T-helper 1 cell treated with Interleukin-12 subunit alpha and Interleukin-12 subunit beta and Interleukin-4 antibody, amounts not matched to agents 30 μg/mL and 1 μg/mL, for 36 hours (primary cell): ENCODE results near the gene MCC.
A peak's percentile ranks its signal among the peaks of the same experiment; 100 is the strongest.

Experiments used
- H3K27ac Mint-ChIP-seq: one replicate; pipeline ENCODE4 v1.8.0; 2021; ENCODE audit warnings: mild to moderate bottlenecking, mixed read lengths
- H3K27me3 Mint-ChIP-seq: one replicate; pipeline ENCODE4 v1.8.0; 2021; ENCODE audit warnings: low read depth, mixed read lengths
- H3K36me3 Mint-ChIP-seq: one replicate; pipeline ENCODE4 v1.8.0; 2021; ENCODE audit warnings: low read depth, mixed read lengths
- H3K4me1 Mint-ChIP-seq: one replicate; pipeline ENCODE4 v1.8.0; 2021; ENCODE audit warnings: low read depth, mixed read lengths
- H3K4me3 Mint-ChIP-seq: one replicate; pipeline ENCODE4 v1.8.0; 2021; ENCODE audit warnings: mild to moderate bottlenecking, moderate library complexity, mixed read lengths
- H3K9me3 Mint-ChIP-seq: one replicate; pipeline ENCODE4 v1.8.0; 2021; ENCODE audit warnings: mixed read lengths

MCC gene

DNA sequence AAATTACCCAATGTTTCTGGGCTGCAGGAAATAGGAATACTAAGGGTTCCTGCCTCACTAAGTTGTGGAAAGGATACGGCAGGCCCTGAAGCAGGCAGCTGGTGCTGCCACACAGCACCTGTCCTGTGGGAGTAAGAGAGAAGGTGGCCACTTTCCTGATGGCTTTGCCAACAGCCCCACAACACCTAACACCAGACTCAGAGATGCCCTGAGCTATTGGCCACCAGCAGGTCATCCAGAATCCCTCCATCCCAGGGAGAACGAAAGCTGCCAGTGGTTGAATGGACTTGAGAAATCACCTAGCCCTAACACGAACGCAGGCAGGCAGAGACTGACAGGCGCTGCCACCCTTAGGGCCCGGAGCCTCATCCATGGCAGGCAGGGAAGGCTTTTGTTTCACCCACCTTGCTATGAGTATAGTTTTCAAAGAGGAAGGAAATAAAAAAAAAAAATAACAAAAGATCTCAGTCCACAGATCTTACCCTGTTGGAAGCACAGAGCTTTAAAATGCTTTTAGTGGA is 429.5 kb downstream of the MCC start:
- H3K4me1 Mint-ChIP-seq = peaks cover 18% of the 10 kb centered on the region
- no peaks in the 10 kb centered on the region for H3K36me3 Mint-ChIP-seq
- H3K27me3 Mint-ChIP-seq = no peaks in the 10 kb centered on the region
- H3K27ac Mint-ChIP-seq = no peak overlapping the region
- no peaks in the 10 kb centered on the region for H3K9me3 Mint-ChIP-seq
- H3K4me3 Mint-ChIP-seq = no peak overlapping the region

DNA sequence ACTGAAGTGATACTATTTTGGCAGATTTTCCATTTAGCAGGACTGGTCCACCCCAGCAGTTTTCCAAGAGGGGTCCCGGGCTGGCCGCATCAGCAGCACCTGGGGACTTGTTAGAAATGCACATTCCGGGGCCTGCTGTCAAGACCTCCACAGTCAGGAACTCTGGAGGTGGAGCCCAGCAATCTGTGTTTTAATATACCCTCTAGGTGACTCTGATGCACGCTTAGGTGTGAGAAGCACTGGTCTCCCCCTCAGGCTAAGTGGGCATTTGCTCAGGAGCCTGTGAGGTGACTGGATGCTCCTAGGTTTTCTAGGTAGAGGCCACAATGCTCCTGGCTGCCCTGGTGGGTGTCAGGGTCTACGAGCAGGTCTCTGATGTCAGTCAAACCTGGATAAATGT is 430.0 kb downstream of the MCC start:
- no peak overlapping the region for H3K27ac Mint-ChIP-seq

DNA sequence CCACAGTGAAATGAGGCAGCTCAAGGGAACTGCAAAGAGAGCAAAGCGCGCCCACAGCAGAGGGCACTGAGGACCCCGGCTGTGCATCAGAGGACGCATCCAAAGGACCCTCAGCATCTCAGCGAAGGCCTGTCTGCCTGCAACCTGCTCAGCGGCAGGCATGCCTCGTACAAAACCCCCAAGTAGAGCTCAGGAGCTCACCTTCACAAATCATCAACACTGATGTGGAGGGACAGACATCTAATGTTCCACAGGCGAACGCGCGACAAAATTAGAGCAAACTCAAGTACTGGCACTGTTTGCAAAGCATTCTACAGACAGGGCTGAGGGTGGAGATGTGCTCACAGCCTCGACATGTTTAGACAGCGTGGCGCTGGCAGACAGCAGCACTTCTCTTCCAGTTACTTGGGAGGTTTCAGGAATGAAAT is 430.7 kb downstream of the MCC start:
- peaks cover 13% of the 10 kb centered on the region for H3K4me1 Mint-ChIP-seq
- no peak overlapping the region for H3K4me3 Mint-ChIP-seq
- no peak overlapping the region for H3K27ac Mint-ChIP-seq
- H3K9me3 Mint-ChIP-seq = no peaks in the 10 kb centered on the region
- H3K27me3 Mint-ChIP-seq = no peaks in the 10 kb centered on the region
- no peaks in the 10 kb centered on the region for H3K36me3 Mint-ChIP-seq

More for the DNA sequence above, 430.0 kb downstream of the MCC start:
- Mint-ChIP-seq H3K36me3 (no peaks in the 10 kb centered on the region), H3K27me3 (no peaks in the 10 kb centered on the region), H3K9me3 (no peaks in the 10 kb centered on the region), H3K4me3 (no peak overlapping the region), H3K4me1 (peaks cover 18% of the 10 kb centered on the region)

DNA sequence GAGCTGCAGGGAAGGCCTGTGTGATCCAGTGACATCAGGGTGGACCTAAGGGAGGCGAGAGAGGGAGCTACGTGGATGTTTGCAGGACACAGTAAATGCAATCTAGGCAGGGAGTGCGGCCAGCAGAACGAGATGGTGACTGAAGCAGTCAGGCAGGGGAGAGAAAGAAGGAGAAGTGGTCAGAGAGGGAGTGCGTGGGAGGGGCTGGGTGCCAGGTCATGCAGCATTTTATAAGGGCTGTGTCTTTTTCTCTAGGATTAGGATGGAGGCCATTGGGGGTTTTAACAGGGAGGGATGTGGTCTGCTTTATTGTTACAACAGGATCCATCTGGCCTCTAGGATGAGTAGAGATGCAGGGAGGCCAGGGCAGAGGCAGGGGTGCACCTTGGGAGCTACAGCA is 431.3 kb downstream of the MCC start:
- Mint-ChIP-seq H3K4me3 (no peak overlapping the region), H3K36me3 (no peaks in the 10 kb centered on the region), H3K27ac (no peak overlapping the region), H3K4me1 (peaks cover 9% of the 10 kb centered on the region), H3K27me3 (no peaks in the 10 kb centered on the region), H3K9me3 (no peaks in the 10 kb centered on the region)

DNA sequence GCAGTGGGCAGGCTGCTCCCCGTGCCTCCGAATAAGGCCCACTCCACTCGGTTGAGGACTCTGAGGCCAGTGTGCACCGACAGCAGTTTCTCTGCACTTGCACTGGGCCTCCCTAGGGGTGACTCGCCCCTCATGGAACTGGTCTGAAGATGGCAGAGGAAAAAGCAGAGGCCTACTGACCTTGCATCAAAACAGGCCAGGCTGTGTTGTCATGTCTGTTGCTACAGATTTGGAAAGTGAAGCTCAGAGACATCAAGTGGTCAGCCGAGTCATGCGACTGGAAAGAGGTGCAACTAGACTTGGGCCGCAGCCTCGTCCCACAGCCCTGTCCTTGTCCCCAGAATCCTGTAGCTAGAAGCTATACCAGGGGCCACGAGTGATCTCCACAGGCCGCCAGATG is 433.4 kb downstream of the MCC start:
- no peaks in the 10 kb centered on the region for H3K9me3 Mint-ChIP-seq
- no peak overlapping the region for H3K4me3 Mint-ChIP-seq
- no peak overlapping the region for H3K27ac Mint-ChIP-seq
- H3K27me3 Mint-ChIP-seq = no peaks in the 10 kb centered on the region
- peaks cover 22% of the 10 kb centered on the region for H3K4me1 Mint-ChIP-seq
- H3K36me3 Mint-ChIP-seq = no peaks in the 10 kb centered on the region

DNA sequence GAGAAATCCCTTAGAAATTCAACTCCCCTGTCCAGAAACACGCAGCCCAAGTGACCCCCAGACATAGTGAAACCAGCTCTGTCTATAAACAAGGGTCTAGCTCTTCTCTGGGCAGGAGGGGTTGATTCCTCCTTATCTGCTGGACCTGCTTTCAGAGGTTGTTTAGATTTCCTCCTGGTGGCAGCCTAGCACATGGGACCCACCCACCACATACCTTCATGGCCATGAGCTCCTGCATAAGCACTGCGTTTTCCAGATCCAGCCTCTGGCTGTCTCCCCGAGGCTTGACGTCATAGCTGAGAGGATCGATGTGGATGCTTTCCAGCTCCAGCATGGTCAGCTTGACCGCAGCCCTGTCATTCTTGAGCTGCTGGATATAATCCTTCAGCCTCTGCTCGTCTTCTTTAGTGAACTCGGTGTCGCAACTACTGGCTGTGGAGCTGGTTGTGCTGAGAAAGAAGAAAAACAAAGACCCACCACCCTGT is 434.7 kb downstream of the MCC start:
- H3K4me3 Mint-ChIP-seq = no peak overlapping the region
- no peaks in the 10 kb centered on the region for H3K9me3 Mint-ChIP-seq
- H3K27ac Mint-ChIP-seq = no peak overlapping the region
- no peaks in the 10 kb centered on the region for H3K36me3 Mint-ChIP-seq
- no peaks in the 10 kb centered on the region for H3K27me3 Mint-ChIP-seq
- peaks cover 24% of the 10 kb centered on the region for H3K4me1 Mint-ChIP-seq

DNA sequence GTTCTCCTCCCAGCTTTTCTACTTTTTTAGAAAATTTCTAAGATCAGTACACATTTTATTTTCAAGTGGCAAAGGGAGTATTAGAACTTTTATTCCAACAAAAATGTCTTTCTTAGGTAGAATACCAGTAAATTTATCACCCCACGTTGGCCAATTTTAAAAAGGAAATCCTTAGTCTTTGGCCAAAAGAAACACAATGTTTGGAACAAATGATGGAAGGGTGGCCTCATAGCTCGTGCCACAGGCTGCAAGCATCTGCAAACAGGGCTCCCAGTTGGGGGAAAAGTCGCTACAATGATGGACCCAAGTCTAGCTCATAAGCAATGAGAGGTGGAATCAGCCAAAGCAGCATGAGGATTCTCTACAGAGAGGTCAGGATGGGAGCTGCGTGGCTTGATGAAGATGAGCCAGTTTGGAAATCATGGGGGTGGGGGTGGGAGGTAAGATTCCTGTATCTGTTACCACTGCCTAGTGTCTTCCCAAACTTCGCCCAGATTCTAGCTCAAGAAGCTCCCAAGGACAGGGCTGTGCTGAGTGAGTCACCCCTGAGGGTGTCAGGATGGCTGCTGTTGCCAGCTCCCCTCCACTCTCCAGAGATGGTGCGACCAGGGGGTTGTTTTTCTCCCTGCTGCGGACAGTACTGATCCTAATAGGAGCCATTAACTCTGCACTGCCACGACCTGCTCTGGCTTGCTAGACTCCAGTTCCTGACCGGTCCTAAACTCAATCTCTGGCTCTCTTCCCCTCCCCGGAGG is 436.0 kb downstream of the MCC start:
- H3K4me1 Mint-ChIP-seq = peaks cover 24% of the 10 kb centered on the region
- no peaks in the 10 kb centered on the region for H3K27me3 Mint-ChIP-seq
- H3K4me3 Mint-ChIP-seq = no peak overlapping the region
- no peaks in the 10 kb centered on the region for H3K36me3 Mint-ChIP-seq
- no peaks in the 10 kb centered on the region for H3K9me3 Mint-ChIP-seq
- peak overlapping the region; percentile 33 for H3K27ac Mint-ChIP-seq

DNA sequence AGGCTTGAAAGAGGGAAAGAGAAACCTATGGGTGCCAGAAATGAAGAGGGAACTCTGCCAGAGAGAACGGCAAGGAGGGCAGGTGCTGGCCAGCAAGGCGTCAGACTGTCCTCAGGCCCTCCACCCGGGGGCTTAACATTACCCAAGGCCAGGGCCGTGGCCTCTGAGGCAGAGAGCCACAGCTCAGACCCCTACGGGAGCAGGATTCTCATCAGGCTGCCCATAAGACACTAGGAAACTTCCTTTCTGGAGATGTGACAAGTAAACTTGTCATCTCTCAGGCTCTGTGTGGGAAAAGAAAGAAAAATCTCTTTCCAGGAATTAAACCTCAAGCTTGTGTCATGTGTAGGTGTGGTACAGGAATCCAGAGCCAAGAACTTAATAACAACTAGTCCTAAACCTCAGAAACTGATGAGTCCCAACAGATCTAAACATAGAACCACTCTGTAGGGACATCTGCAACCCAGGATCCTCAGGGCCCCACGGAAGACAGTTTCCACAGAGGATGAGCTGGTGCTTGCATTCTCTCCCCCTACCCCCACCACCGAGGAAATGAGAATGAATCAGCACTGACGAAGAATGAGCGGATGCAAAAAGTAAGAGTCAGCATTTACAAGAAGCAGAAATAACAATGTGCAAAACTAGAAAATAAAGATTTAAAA is 437.4 kb downstream of the MCC start:
- H3K4me3 Mint-ChIP-seq = peak overlapping the region; percentile 38
- peak overlapping the region; percentile 82 for H3K27ac Mint-ChIP-seq
- no peaks in the 10 kb centered on the region for H3K27me3 Mint-ChIP-seq
- H3K9me3 Mint-ChIP-seq = no peaks in the 10 kb centered on the region
- peaks cover 24% of the 10 kb centered on the region for H3K4me1 Mint-ChIP-seq
- no peaks in the 10 kb centered on the region for H3K36me3 Mint-ChIP-seq

DNA sequence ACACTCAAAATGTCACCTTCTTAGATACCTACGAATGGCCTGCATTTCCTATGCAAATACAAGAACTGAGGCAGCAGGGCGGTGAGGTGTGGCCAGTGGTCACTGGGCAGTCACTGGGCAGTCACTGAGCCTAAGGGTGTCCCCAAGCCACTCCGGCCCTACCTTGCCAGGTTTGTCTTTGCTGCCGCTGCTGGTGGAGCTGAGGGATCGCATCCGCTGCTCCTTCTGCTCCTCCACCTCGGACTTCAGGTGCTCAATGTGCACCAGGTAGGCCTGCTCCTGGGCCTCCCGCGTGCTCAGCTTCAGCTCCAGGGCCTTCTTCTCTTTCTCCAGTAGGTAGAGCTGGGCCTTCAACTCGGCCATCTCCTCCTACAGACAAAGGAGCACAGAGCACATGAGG is 439.3 kb downstream of the MCC start:
- Mint-ChIP-seq H3K27ac (no peak overlapping the region), H3K4me3 (no peak overlapping the region), H3K27me3 (no peaks in the 10 kb centered on the region), H3K9me3 (no peaks in the 10 kb centered on the region), H3K36me3 (no peaks in the 10 kb centered on the region), H3K4me1 (peaks cover 24% of the 10 kb centered on the region)

DNA sequence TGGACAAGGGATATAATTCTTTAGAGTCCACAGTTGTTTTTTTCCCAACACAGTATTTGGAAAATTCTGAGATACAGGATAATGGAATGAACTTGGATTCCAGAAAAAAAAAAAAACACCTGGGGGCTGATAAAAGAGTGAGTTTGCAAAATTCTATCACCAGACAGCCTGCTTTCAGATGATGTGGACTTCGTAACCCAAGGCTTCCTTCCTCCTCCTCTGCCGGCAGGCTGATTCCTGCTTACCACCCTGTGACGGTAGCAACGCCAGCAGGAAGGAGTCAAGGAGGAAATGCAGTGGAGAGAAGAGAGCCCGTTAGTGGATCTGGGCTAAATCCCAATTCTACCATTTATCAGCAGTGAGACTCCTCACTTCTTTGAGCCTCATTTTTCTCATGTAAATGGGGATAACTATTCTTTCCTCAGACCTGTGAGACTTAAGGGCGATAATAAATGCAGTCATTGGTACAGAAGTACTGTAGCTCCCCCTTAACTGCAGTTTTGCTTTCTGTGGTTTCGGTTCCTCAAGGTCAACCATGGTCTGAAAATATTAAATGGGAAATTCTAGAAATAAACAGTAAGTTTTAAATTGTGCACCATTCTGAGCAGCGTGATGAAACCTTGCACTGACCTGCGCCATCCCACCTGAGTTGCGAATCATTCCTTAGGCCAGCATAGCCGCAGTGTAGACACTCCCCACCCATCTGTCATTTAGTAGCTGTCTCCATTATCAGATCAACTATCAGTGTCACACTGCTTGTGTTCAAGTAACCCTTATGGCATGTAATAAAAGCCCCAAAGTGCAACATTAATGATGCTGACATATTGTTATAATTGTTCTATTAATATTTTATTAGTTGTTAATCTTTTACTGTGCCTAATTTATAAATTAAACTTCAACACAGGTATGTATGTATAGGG is 440.3 kb downstream of the MCC start:
- H3K9me3 Mint-ChIP-seq = no peaks in the 10 kb centered on the region
- H3K4me3 Mint-ChIP-seq = no peak overlapping the region
- H3K36me3 Mint-ChIP-seq = no peaks in the 10 kb centered on the region
- peaks cover 24% of the 10 kb centered on the region for H3K4me1 Mint-ChIP-seq
- no peaks in the 10 kb centered on the region for H3K27me3 Mint-ChIP-seq
- H3K27ac Mint-ChIP-seq = no peak overlapping the region

DNA sequence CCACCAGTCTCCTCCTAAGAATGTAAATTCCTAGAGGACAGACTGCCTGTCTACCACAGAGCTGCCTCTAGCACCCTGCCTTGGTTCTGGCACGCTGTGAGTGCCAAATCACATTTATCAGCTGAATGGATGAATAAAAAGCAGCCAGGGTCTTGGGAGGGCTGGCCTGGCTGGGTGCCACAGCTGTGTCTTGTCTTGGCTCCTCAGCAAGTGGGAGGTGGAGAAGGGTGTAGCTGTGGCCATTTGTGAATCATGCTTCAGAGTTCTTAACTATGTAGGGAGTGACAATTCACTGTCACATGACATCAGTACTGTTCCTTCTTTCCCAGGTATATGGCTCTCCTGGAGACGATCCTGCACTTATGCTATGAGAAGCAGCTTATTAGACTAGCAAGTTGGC is 441.0 kb downstream of the MCC start:
- Mint-ChIP-seq H3K4me3 (no peak overlapping the region), H3K36me3 (no peaks in the 10 kb centered on the region), H3K4me1 (peaks cover 22% of the 10 kb centered on the region), H3K9me3 (no peaks in the 10 kb centered on the region), H3K27me3 (no peaks in the 10 kb centered on the region), H3K27ac (no peak overlapping the region)

DNA sequence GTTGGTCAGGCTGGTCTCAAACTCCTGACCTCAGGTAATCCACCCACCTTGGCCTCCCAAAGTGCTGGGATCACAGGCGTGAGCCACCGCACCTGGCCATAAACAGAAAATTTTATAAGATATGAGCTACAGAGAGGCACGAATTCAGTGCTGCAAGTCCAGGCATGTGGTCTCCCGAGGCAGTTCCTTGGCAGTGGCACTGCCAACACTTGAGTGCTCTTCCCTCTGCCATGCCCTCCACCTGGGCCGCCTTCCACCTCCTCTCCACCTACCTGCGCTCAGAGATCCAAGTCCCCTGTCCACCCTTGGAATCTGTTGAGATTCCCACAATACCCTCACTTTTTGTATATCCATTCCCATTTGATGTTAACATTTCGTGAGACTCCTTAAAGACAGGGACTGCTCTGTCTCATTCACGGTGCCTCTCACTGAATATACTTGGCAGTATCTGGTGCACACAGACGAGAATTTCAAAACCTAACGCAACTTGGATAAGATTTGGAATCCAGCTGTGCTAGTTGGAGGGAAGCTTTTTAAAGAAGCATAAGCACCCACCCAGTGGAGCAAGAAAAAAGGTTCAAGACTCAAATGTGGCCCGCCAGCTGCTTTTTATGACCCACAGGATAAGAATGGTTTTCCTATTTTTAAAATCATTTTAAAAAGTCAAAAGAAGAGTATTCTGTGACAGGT is 443.3 kb downstream of the MCC start:
- Mint-ChIP-seq H3K9me3 (no peaks in the 10 kb centered on the region), H3K27me3 (no peaks in the 10 kb centered on the region), H3K4me3 (no peak overlapping the region), H3K36me3 (no peaks in the 10 kb centered on the region), H3K27ac (no peak overlapping the region), H3K4me1 (peaks cover 2% of the 10 kb centered on the region)

DNA sequence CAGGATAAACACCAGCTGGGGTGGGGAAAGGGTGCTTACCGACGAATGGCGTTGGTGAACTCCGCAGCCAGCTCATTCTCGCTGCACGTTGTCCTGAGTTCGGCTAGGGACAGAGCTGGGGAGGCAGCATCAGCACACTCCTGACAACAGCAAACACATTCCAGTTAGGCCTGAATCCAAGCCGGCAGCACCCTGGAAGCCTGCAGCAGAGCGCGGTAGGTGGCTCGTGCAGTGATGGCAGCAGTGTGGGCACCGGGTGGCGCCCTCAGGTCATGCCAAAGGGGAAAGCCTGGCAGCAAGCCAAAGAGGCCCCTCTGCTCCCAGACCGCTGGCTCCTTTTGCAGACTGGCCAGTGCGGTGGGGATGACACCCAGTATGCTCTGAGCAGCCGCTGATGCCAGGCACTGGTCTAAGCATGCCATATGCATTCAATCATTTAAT is 444.7 kb downstream of the MCC start:
- no peaks in the 10 kb centered on the region for H3K36me3 Mint-ChIP-seq
- H3K4me1 Mint-ChIP-seq = no peaks in the 10 kb centered on the region
- H3K27me3 Mint-ChIP-seq = no peaks in the 10 kb centered on the region
- no peak overlapping the region for H3K27ac Mint-ChIP-seq
- no peak overlapping the region for H3K4me3 Mint-ChIP-seq
- H3K9me3 Mint-ChIP-seq = no peaks in the 10 kb centered on the region
